GM23338 (cell line): ENCODE data around the gene CIART. TPM values are rescaled to one million over a fixed set of nuclear protein-coding genes. Genes with fewer than 3 reads are reported as not detected.

Source experiments
- ATAC-seq: fragments of 200-7000 bp; cut with Tn5 transposase; 3 replicates; pipeline ENCODE4 v1.9.1; 2020
- DNase-seq: peaks from one replicate; pipeline ENCODE4 v3.0.0-alpha.2; 2015; ENCODE audit warnings: low spot score
- H2AFZ ChIP-seq: fragments of 200-600 bp; sonication (generic); 2 replicates; pipeline ENCODE4 v1.8.0; 2016; ENCODE audit warnings: antibody characterized with exemption, mild to moderate bottlenecking, moderate library complexity
- H3F3A ChIP-seq: fragments of 200-600 bp; sonication (generic); replicated peaks from 2 replicates; pipeline ENCODE4 v1.8.0; 2017; ENCODE audit warnings: antibody characterized with exemption, mixed run types, low read depth
- H3K27ac ChIP-seq: fragments of 200-600 bp; sonication (generic); 2 replicates; pipeline ENCODE4 v1.6.1; 2016; ENCODE audit warnings: low read depth
- H3K27me3 ChIP-seq: fragments of 200-600 bp; sonication (generic); 2 replicates; pipeline ENCODE4 v1.8.0; 2016; ENCODE audit warnings: mild to moderate bottlenecking, mixed run types, moderate library complexity; ENCODE audit not compliant: insufficient read depth
- H3K36me3 ChIP-seq: fragments of 200-600 bp; sonication (generic); 2 replicates; pipeline ENCODE4 v1.8.0; 2016; ENCODE audit warnings: mild to moderate bottlenecking; ENCODE audit not compliant: insufficient read depth
- H3K4me1 ChIP-seq: fragments of 200-600 bp; sonication (generic); 2 replicates; pipeline ENCODE4 v1.8.0; 2016; ENCODE audit warnings: mild to moderate bottlenecking, moderate library complexity; ENCODE audit not compliant: insufficient read depth
- H3K4me2 ChIP-seq: fragments of 200-600 bp; sonication (generic); 2 replicates; pipeline ENCODE4 v1.7.1; 2017; ENCODE audit warnings: mixed run types
- H3K4me3 ChIP-seq: fragments of 200-600 bp; sonication (generic); 2 replicates; pipeline ENCODE4 v1.6.1; 2016; ENCODE audit warnings: mixed run types
- H3K79me2 ChIP-seq: fragments of 200-600 bp; sonication (generic); replicated peaks from 2 replicates; pipeline ENCODE4 v1.8.0; 2017; ENCODE audit warnings: mild to moderate bottlenecking; ENCODE audit not compliant: insufficient read depth
- H3K9me2 ChIP-seq: fragments of 200-600 bp; sonication (generic); 2 replicates; pipeline ENCODE4 v1.8.0; 2017; ENCODE audit not compliant: insufficient read depth
- H4K20me1 ChIP-seq: fragments of 200-600 bp; sonication (generic); replicated peaks from 2 replicates; pipeline ENCODE4 v1.8.0; 2017; ENCODE audit warnings: mild to moderate bottlenecking; ENCODE audit not compliant: insufficient read depth
- H3K27ac Mint-ChIP-seq: 2 replicates; pipeline ENCODE4 v1.8.0; 2020; ENCODE audit warnings: inconsistent platforms, mild to moderate bottlenecking, moderate library complexity, mixed read lengths
- H3K27me3 Mint-ChIP-seq: 3 replicates; pipeline ENCODE4 v1.8.0; 2022; ENCODE audit warnings: low read depth, mild to moderate bottlenecking, moderate library complexity, mixed read lengths, inconsistent platforms; ENCODE audit not compliant: insufficient read depth, poor library complexity
- H3K36me3 Mint-ChIP-seq: 3 replicates; pipeline ENCODE4 v1.8.0; 2021; ENCODE audit warnings: low read depth, mild to moderate bottlenecking, inconsistent platforms, moderate library complexity, mixed read lengths
- H3K4me1 Mint-ChIP-seq: 3 replicates; pipeline ENCODE4 v1.8.0; 2020; ENCODE audit warnings: mild to moderate bottlenecking, inconsistent platforms, mixed read lengths
- H3K4me3 Mint-ChIP-seq: 3 replicates; pipeline ENCODE4 v1.8.0; 2021; ENCODE audit warnings: moderate library complexity, mild to moderate bottlenecking, inconsistent platforms, mixed read lengths
- H3K9me3 Mint-ChIP-seq: 3 replicates; pipeline ENCODE4 v1.8.0; 2020; ENCODE audit warnings: moderate library complexity, mild to moderate bottlenecking, inconsistent platforms, mixed read lengths
- CREB1 ChIP-seq: fragments of 250-450 bp; sonication (Bioruptor Pico); IDR thresholded peaks from 2 replicates; pipeline ENCODE4 v1.5.0; 2020; ENCODE audit warnings: low read depth, mild to moderate bottlenecking, moderate library complexity
- ETS1 ChIP-seq: IDR thresholded peaks from 2 replicates; pipeline ENCODE4 v1.6.1; 2016; ENCODE audit warnings: antibody characterized with exemption
- EZH2 ChIP-seq: fragments of 200-600 bp; sonication (generic); IDR thresholded peaks from one replicate; pipeline ENCODE4 v1.8.0; 2017; ENCODE audit warnings: antibody characterized with exemption, mild to moderate bottlenecking, low read depth; ENCODE audit not compliant: unreplicated experiment
- EZH2phosphoT487 ChIP-seq: fragments of 200-600 bp; sonication (generic); IDR thresholded peaks from one replicate; pipeline ENCODE4 v1.8.1; 2018; ENCODE audit warnings: antibody characterized with exemption; ENCODE audit not compliant: unreplicated experiment
- NANOG ChIP-seq: IDR thresholded peaks from 2 replicates; pipeline ENCODE4 v1.6.1; 2016; ENCODE audit warnings: antibody characterized with exemption, borderline replicate concordance
- POLR2AphosphoS5 ChIP-seq: IDR thresholded peaks from 2 replicates; pipeline ENCODE4 v1.6.1; 2016; ENCODE audit warnings: antibody characterized with exemption, low read depth
- REST ChIP-seq: IDR thresholded peaks from one replicate; pipeline ENCODE4 v1.6.1; 2018; ENCODE audit warnings: antibody characterized with exemption; ENCODE audit not compliant: unreplicated experiment
- ZNF114 ChIP-seq: fragments of 250-450 bp; sonication (Bioruptor Pico); IDR thresholded peaks from 2 replicates; pipeline ENCODE4 v1.5.0; 2020; ENCODE audit warnings: mild to moderate bottlenecking, moderate library complexity
- ZNF331 ChIP-seq: fragments of 250-450 bp; sonication (Bioruptor Pico); IDR thresholded peaks from 2 replicates; pipeline ENCODE4 v1.5.0; 2020; ENCODE audit warnings: low read depth, mild to moderate bottlenecking, moderate library complexity
- polyA plus RNA-seq: library from polyadenylated mRNA; unstranded; fragments of >200 nt; fragmentation: Nextera tagmentation; extraction: Ambion mirVana; gene quantifications from 2 replicates; pipeline ENCODE4 v1.2.1, GENCODE V29; 2016
- total RNA-seq: library from RNA; depleted of rRNA; stranded (reverse); fragments of >200 nt; shearing (Covaris generic); gene quantifications from 2 replicates; pipeline ENCODE4 v1.2.3, GENCODE V29; 2014
- TF ChIP-seq, protein P1 (sequence below): fragments of 250-450 bp; sonication (Bioruptor Pico); IDR thresholded peaks from 2 replicates; pipeline ENCODE4 v1.5.0; 2020; ENCODE audit warnings: mild to moderate bottlenecking, moderate library complexity

The CIART gene
- total and polyA plus RNA-seq, 2 experiments from 2014 or later, result 9.3 to 16.4 TPM

- DNase-seq (no peak), ATAC-seq (no peak)
- Histone ChIP-seq H4K20me1 (no peaks in the 10 kb centered on the region), H3F3A (peaks cover 10% of the 10 kb centered on the region; the same call in 1 of the 2 replicates), H3K27me3 (no peaks in the 10 kb centered on the region), H3K9me2 (no peaks in the 10 kb centered on the region), H3K36me3 (peaks cover 5% of the 10 kb centered on the region; the same call in 1 of the 2 replicates), H2AFZ (no peak overlapping the region), H3K27ac (0 out of 2 replicates have a peak overlapping the region, but pooled peaks have one; percentile 65), H3K4me2 (no peak overlapping the region), H3K4me3 (peak overlapping the region; percentile 51; the same call in 1 of the 2 replicates), H3K4me1 (peaks cover 31% of the 10 kb centered on the region), H3K79me2 (peaks cover 18% of the 10 kb centered on the region)
- H3K27ac Mint-ChIP-seq, result peak overlapping the region; percentile 92
- peaks cover 30% of the 10 kb centered on the region for H3K27me3 Mint-ChIP-seq
- peak overlapping the region; percentile 70 for H3K4me3 Mint-ChIP-seq
- TF ChIP-seq ZNF114 (CRISPR knock-in tag) (no peak), EZH2phosphoT487 (no peak), POLR2AphosphoS5 (no peak), ZNF331 (CRISPR knock-in tag) (no peak), ETS1 (no peak), NANOG (no peak), CREB1 (CRISPR knock-in tag) (no peak)
- peaks cover 20% of the 10 kb centered on the region for H3K36me3 Mint-ChIP-seq
- H3K4me1 Mint-ChIP-seq, result peaks cover 42% of the 10 kb centered on the region
- H3K9me3 Mint-ChIP-seq, result no peaks in the 10 kb centered on the region; the same call in 1 of the 3 replicates
Observed at GRCh38 chr1:150271291-150271959, 10.9 kb upstream of the CIART start.

GRCh38 chr1:150273311-150273710, 9.0 kb upstream of the CIART start:
- DNase-seq (peak; percentile 9), ATAC-seq (no peak)
- H3K4me2 ChIP-seq, result peak overlapping the region; percentile 79
- TF ChIP-seq REST (no peak), EZH2 (no peak), POLR2AphosphoS5 (no peak), NANOG (no peak), ZNF114 (CRISPR knock-in tag) (no peak), ZNF331 (CRISPR knock-in tag) (no peak)
- TF ChIP-seq, protein P1, sequence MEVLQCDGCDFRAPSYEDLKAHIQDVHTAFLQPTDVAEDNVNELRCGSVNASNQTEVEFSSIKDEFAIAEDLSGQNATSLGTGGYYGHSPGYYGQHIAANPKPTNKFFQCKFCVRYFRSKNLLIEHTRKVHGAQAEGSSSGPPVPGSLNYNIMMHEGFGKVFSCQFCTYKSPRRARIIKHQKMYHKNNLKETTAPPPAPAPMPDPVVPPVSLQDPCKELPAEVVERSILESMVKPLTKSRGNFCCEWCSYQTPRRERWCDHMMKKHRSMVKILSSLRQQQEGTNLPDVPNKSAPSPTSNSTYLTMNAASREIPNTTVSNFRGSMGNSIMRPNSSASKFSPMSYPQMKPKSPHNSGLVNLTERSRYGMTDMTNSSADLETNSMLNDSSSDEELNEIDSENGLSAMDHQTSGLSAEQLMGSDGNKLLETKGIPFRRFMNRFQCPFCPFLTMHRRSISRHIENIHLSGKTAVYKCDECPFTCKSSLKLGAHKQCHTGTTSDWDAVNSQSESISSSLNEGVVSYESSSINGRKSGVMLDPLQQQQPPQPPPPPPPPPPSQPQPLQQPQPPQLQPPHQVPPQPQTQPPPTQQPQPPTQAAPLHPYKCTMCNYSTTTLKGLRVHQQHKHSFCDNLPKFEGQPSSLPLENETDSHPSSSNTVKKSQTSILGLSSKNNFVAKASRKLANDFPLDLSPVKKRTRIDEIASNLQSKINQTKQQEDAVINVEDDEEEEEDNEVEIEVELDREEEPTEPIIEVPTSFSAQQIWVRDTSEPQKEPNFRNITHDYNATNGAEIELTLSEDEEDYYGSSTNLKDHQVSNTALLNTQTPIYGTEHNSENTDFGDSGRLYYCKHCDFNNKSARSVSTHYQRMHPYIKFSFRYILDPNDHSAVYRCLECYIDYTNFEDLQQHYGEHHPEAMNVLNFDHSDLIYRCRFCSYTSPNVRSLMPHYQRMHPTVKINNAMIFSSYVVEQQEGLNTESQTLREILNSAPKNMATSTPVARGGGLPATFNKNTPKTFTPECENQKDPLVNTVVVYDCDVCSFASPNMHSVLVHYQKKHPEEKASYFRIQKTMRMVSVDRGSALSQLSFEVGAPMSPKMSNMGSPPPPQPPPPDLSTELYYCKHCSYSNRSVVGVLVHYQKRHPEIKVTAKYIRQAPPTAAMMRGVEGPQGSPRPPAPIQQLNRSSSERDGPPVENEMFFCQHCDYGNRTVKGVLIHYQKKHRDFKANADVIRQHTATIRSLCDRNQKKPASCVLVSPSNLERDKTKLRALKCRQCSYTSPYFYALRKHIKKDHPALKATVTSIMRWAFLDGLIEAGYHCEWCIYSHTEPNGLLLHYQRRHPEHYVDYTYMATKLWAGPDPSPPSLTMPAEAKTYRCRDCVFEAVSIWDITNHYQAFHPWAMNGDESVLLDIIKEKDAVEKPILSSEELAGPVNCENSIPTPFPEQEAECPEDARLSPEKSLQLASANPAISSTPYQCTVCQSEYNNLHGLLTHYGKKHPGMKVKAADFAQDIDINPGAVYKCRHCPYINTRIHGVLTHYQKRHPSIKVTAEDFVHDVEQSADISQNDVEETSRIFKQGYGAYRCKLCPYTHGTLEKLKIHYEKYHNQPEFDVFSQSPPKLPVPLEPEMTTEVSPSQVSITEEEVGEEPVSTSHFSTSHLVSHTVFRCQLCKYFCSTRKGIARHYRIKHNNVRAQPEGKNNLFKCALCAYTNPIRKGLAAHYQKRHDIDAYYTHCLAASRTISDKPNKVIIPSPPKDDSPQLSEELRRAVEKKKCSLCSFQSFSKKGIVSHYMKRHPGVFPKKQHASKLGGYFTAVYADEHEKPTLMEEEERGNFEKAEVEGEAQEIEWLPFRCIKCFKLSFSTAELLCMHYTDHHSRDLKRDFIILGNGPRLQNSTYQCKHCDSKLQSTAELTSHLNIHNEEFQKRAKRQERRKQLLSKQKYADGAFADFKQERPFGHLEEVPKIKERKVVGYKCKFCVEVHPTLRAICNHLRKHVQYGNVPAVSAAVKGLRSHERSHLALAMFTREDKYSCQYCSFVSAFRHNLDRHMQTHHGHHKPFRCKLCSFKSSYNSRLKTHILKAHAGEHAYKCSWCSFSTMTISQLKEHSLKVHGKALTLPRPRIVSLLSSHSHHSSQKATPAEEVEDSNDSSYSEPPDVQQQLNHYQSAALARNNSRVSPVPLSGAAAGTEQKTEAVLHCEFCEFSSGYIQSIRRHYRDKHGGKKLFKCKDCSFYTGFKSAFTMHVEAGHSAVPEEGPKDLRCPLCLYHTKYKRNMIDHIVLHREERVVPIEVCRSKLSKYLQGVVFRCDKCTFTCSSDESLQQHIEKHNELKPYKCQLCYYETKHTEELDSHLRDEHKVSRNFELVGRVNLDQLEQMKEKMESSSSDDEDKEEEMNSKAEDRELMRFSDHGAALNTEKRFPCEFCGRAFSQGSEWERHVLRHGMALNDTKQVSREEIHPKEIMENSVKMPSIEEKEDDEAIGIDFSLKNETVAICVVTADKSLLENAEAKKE (CRISPR knock-in tag), result no peak

More at GRCh38 chr1:150273311-150273710, 9.0 kb upstream of the CIART start:
- H3K4me1 ChIP-seq, result peaks cover 22% of the 10 kb centered on the region
- peaks cover 19% of the 10 kb centered on the region for H3K27me3 Mint-ChIP-seq
- peaks cover 5% of the 10 kb centered on the region; the same call in 2 of the 3 replicates for H3K36me3 Mint-ChIP-seq
- H3K79me2 ChIP-seq, result peaks cover 3% of the 10 kb centered on the region
- H3K4me1 Mint-ChIP-seq, result peaks cover 32% of the 10 kb centered on the region
- H3K9me3 Mint-ChIP-seq, result no peaks in the 10 kb centered on the region; the same call in 1 of the 3 replicates
- H3K4me3 ChIP-seq, result peak overlapping the region; percentile 51
- H4K20me1 ChIP-seq, result no peaks in the 10 kb centered on the region
- H3K27me3 ChIP-seq, result no peaks in the 10 kb centered on the region
- H3F3A ChIP-seq, result peaks cover 12% of the 10 kb centered on the region; the same call in 1 of the 2 replicates
- H2AFZ ChIP-seq, result no peak overlapping the region
- H3K4me3 Mint-ChIP-seq, result peak overlapping the region; percentile 70
- peak overlapping the region; percentile 92; the same call in 1 of the 2 replicates for H3K27ac Mint-ChIP-seq
- no peaks in the 10 kb centered on the region for H3K36me3 ChIP-seq
- H3K27ac ChIP-seq, result no peak overlapping the region
- no peaks in the 10 kb centered on the region for H3K9me2 ChIP-seq
